Measurements from ENCODE around the gene MKLN1.

DNA sequence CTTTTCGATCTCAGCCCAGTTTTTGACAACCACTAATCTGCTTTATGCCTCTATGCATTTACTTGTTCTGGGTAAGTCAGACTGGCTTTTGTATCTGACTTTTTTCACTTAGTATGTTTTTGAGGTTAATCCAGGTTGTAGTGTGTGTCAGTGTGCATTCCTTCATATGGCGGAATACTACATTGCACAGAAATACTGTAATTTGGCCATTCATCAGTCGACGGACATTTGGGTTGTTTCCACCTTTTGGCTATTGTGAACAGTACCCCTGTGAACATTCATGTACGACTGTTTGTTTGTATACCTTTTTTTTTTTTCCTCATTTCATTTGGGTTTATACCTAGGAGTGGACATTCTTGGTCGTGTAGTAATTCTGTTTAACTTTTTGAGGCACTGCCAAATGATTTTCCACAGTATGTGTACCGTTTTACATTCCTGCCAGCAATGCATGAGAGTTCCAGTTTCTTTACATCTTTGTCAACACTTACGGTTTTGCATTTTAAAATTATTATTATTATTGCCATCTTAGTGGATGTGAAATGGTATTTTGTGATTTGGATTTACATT, 57.4 kb downstream of the MKLN1 start:
- TF ChIP-seq POLR2A (IDR thresholded peaks at IDR 0.05; ENCODE audit: low read depth, low read length): no peak
- TF ChIP-seq MXI1 (IDR thresholded peaks at IDR 0.05; ENCODE audit: borderline replicate concordance, low read depth, low read length): no peak
- TF ChIP-seq, protein P1, sequence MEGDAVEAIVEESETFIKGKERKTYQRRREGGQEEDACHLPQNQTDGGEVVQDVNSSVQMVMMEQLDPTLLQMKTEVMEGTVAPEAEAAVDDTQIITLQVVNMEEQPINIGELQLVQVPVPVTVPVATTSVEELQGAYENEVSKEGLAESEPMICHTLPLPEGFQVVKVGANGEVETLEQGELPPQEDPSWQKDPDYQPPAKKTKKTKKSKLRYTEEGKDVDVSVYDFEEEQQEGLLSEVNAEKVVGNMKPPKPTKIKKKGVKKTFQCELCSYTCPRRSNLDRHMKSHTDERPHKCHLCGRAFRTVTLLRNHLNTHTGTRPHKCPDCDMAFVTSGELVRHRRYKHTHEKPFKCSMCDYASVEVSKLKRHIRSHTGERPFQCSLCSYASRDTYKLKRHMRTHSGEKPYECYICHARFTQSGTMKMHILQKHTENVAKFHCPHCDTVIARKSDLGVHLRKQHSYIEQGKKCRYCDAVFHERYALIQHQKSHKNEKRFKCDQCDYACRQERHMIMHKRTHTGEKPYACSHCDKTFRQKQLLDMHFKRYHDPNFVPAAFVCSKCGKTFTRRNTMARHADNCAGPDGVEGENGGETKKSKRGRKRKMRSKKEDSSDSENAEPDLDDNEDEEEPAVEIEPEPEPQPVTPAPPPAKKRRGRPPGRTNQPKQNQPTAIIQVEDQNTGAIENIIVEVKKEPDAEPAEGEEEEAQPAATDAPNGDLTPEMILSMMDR (conservative IDR thresholded peaks at IDR 0.05; ENCODE audit: low read depth, low read length): no peak
- no peak for TF ChIP-seq CEBPB (IDR thresholded peaks at IDR 0.05; ENCODE audit: low read depth, low read length)
- TF ChIP-seq RAD21 (IDR thresholded peaks at IDR 0.05; ENCODE audit: low read length): no peak
- TF ChIP-seq, protein P2, sequence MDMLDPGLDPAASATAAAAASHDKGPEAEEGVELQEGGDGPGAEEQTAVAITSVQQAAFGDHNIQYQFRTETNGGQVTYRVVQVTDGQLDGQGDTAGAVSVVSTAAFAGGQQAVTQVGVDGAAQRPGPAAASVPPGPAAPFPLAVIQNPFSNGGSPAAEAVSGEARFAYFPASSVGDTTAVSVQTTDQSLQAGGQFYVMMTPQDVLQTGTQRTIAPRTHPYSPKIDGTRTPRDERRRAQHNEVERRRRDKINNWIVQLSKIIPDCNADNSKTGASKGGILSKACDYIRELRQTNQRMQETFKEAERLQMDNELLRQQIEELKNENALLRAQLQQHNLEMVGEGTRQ (IDR thresholded peaks at IDR 0.05; ENCODE audit: low read depth, low read length): no peak
